Fibroblast of the aortic adventitia (primary cell): ENCODE results near the gene TSGA10. TPM values are rescaled to one million over a fixed set of nuclear protein-coding genes. Genes with fewer than 3 reads are reported as not detected.

Source experiments
- DNase-seq: peaks from one replicate; pipeline ENCODE4 v3.0.0-alpha.2; 2010; ENCODE audit warnings: low read depth
- H3K4me3 ChIP-seq: 2 replicates; pipeline ENCODE4 v1.5.1; 2011; ENCODE audit warnings: low read depth, mild to moderate bottlenecking, control low read depth, low read length, moderate library complexity
- CTCF ChIP-seq: IDR thresholded peaks from 2 replicates; pipeline ENCODE4 v1.5.1; 2011; ENCODE audit warnings: mild to moderate bottlenecking, low read length, control low read depth, inconsistent platforms; ENCODE audit not compliant: insufficient read depth
- total RNA-seq: library from RNA; depleted of rRNA; stranded (reverse); fragments of >200 nt; gene quantifications from 2 replicates; pipeline ENCODE4 v1.2.3, GENCODE V29; 2012; ENCODE audit warnings: low replicate concordance

The TSGA10 gene
- total RNA-seq, 1 donor: 11.8 TPM

- no peak for TF ChIP-seq CTCF
- no peak for DNase-seq
- H3K4me3 ChIP-seq: no peak overlapping the region
These were observed 168.7 kb downstream of the TSGA10 start for GRCh38 chr2:98985905-98986666.

GRCh38 chr2:98975611-98976010 lies 179.1 kb downstream of the TSGA10 start:
- no peak overlapping the region for H3K4me3 ChIP-seq
- TF ChIP-seq CTCF: no peak
- no peak for DNase-seq

DNA sequence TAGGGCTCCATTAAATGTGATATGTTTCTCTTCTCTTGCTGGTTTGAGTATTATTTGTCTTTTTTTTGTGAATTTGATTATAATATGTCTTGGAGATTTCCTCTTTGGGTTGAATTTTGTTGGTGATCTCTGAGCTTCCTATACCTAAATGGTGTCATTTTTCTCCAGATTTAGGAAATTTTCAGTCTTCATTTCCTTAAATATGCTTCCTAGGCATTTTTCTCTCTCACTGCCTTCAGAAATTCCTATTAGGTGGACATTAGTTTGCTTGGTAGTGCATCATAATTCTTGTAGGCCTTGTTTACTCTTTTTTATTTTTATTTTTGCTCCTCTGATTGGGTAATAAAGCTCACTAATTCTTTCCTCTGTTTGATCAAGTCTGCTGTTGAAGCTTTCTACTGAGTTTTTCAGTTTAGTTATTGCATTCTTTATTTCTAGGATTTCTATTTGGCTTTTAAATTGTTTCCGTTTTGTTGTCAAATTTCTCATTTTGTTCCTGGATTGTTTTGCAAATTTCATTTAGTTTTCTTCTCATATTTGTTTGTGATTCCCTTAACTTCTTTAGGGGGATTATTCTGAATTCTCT lies 182.1 kb downstream of the TSGA10 start:
- no peak overlapping the region for H3K4me3 ChIP-seq
- DNase-seq: no peak
- no peak for TF ChIP-seq CTCF

DNA sequence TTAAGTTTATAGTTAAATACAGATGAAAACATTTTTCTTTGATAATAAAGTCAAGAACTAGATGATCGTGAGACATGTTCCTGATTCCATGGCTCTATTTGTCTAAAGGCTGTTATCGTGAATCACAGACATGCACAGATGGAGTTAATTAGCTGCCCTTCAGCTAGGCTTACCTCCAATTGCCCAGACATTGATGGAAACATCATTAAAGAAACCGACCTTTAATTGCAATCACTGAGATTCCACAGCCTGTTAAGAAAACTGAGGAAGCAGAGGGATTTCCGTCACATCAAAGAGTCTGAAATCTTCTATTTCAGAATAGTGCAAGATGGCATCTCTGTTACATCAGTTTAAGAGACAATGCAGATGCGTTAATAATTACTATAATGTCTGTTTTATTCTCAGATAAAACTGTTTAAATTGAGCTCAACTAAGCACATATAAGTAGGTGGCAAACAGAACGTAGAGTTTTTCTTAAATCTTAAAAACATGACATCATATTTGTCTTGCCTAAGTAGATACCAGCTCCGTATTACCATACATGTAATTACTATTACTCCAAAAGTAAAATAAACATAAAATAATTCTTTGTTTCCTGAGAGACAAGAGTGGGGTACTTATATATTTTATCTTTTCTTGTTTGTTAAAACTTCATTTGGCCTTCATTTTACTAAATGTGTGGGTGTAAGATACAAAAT lies 194.8 kb downstream of the TSGA10 start:
- no peak for TF ChIP-seq CTCF
- H3K4me3 ChIP-seq: no peak overlapping the region
- DNase-seq: no peak

DNA sequence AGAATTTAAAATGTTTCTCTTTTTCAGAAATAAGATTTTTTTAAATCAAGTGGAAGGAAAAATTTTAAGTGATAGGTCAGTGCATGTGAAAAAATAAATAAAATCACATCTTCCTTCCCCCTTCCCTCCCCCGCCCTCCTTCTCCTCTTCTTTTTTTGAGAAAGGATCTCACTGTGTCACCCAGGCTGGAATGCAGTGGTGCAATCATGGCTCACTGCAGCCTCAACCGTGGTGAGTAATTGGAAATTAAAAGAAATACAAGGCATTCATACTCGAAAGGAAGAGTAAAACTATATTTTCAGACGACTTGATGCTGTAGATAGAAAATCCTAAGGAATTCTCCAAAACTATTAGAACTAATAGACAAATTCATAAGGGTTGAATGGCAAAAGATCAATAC lies 201.8 kb downstream of the TSGA10 start:
- no peak overlapping the region for H3K4me3 ChIP-seq
- DNase-seq: no peak
- no peak for TF ChIP-seq CTCF

GRCh38 chr2:98948956-98949739 lies 205.6 kb downstream of the TSGA10 start:
- TF ChIP-seq CTCF: no peak

More at GRCh38 chr2:98948956-98949739, 205.6 kb downstream of the TSGA10 start:
- no peak overlapping the region for H3K4me3 ChIP-seq
- no peak for DNase-seq
